Type B pancreatic cell (in vitro differentiated cells): ENCODE results near the gene CETN3. TPM values are rescaled to one million over a fixed set of nuclear protein-coding genes. Genes with fewer than 3 reads are reported as not detected.
A peak's percentile ranks its signal among the peaks of the same experiment; 100 is the strongest.

Experiments
- DNase-seq: peaks from one replicate; pipeline ENCODE4 v3.0.0; 2021; ENCODE audit warnings: mixed read lengths; ENCODE audit not compliant: unreplicated experiment; ENCODE audit errors: extremely low spot score
- H3K27ac Mint-ChIP-seq: 2 replicates; pipeline ENCODE4 v1.8.0; 2021; ENCODE audit warnings: mild to moderate bottlenecking, mixed read lengths
- H3K27me3 Mint-ChIP-seq: 2 replicates; pipeline ENCODE4 v1.8.0; 2021; ENCODE audit warnings: mixed read lengths
- H3K36me3 Mint-ChIP-seq: 2 replicates; pipeline ENCODE4 v1.8.0; 2021; ENCODE audit warnings: mixed read lengths
- H3K4me1 Mint-ChIP-seq: one replicate; pipeline ENCODE4 v1.8.0; 2021; ENCODE audit warnings: mixed read lengths; ENCODE audit not compliant: unreplicated experiment
- H3K4me3 Mint-ChIP-seq: 2 replicates; pipeline ENCODE4 v1.8.0; 2021; ENCODE audit warnings: mild to moderate bottlenecking, mixed read lengths
- H3K9me3 Mint-ChIP-seq: 2 replicates; pipeline ENCODE4 v1.8.0; 2021; ENCODE audit warnings: mixed read lengths
- CTCF ChIP-seq: fragments of 200-600 bp; sonication (generic); conservative IDR thresholded peaks from 2 replicates; pipeline ENCODE4 v1.5.0; 2021; ENCODE audit warnings: antibody characterized with exemption, mild to moderate bottlenecking
- total RNA-seq: library from RNA; stranded (reverse); gene quantifications from 2 replicates; pipeline ENCODE4 v1.2.1, GENCODE V29; 2021; ENCODE audit warnings: low replicate concordance

The CETN3 gene
- total RNA-seq, 1 donor from 2014 or later: 37.5 TPM

- no peak for TF ChIP-seq CTCF
- DNase-seq: no peak
- H3K36me3 Mint-ChIP-seq: peaks cover 33% of the 10 kb centered on the region
- H3K4me3 Mint-ChIP-seq: no peak overlapping the region
- no peak overlapping the region for H3K27ac Mint-ChIP-seq
- H3K4me1 Mint-ChIP-seq: peaks cover 6% of the 10 kb centered on the region
- no peaks in the 10 kb centered on the region for H3K27me3 Mint-ChIP-seq
- H3K9me3 Mint-ChIP-seq: no peaks in the 10 kb centered on the region
Measured at GRCh38 chr5:90395005-90395404, 14.6 kb downstream of the CETN3 start.

GRCh38 chr5:90390928-90391327 lies 18.6 kb downstream of the CETN3 start:
- Mint-ChIP-seq H3K4me1 (peaks cover 6% of the 10 kb centered on the region), H3K27ac (no peak overlapping the region), H3K9me3 (no peaks in the 10 kb centered on the region), H3K27me3 (no peaks in the 10 kb centered on the region), H3K4me3 (no peak overlapping the region), H3K36me3 (peaks cover 12% of the 10 kb centered on the region)
- no peak for DNase-seq
- no peak for TF ChIP-seq CTCF

GRCh38 chr5:90390326-90390725 lies 19.2 kb downstream of the CETN3 start:
- no peak overlapping the region for H3K4me3 Mint-ChIP-seq
- no peak overlapping the region for H3K27ac Mint-ChIP-seq
- H3K36me3 Mint-ChIP-seq: peaks cover 12% of the 10 kb centered on the region
- no peak for DNase-seq
- H3K9me3 Mint-ChIP-seq: no peaks in the 10 kb centered on the region
- no peak for TF ChIP-seq CTCF
- peaks cover 6% of the 10 kb centered on the region for H3K4me1 Mint-ChIP-seq
- H3K27me3 Mint-ChIP-seq: no peaks in the 10 kb centered on the region

GRCh38 chr5:90387508-90387907 lies 22.0 kb downstream of the CETN3 start:
- no peak for DNase-seq
- Mint-ChIP-seq H3K27ac (no peak overlapping the region), H3K27me3 (no peaks in the 10 kb centered on the region), H3K4me3 (no peak overlapping the region), H3K4me1 (peaks cover 6% of the 10 kb centered on the region), H3K9me3 (no peaks in the 10 kb centered on the region), H3K36me3 (peaks cover 2% of the 10 kb centered on the region)
- TF ChIP-seq CTCF: no peak

- Mint-ChIP-seq H3K9me3 (no peaks in the 10 kb centered on the region), H3K36me3 (no peaks in the 10 kb centered on the region), H3K27ac (no peak overlapping the region), H3K4me3 (no peak overlapping the region), H3K27me3 (no peaks in the 10 kb centered on the region), H3K4me1 (peaks cover 6% of the 10 kb centered on the region)
- TF ChIP-seq CTCF: peak; percentile 84
- DNase-seq: no peak
Measured at GRCh38 chr5:90386099-90386710, 23.4 kb downstream of the CETN3 start.

GRCh38 chr5:90384389-90384788 lies 25.2 kb downstream of the CETN3 start:
- Mint-ChIP-seq H3K9me3 (no peaks in the 10 kb centered on the region), H3K36me3 (no peaks in the 10 kb centered on the region), H3K4me1 (peaks cover 2% of the 10 kb centered on the region), H3K27me3 (no peaks in the 10 kb centered on the region), H3K4me3 (no peak overlapping the region), H3K27ac (no peak overlapping the region)
- TF ChIP-seq CTCF: no peak
- no peak for DNase-seq
